Activated CD8-positive, alpha-beta memory T cell treated with anti-CD3 and anti-CD28 coated beads for 4 hours (primary cell): ENCODE results near the gene NR1D2.

Experiments
- DNase-seq, 2 donors: peaks; one replicate each; pipeline ENCODE4 v3.0.0-alpha.2; 2020; ENCODE audit warnings: low read depth in 2 of 2

The NR1D2 gene

DNA sequence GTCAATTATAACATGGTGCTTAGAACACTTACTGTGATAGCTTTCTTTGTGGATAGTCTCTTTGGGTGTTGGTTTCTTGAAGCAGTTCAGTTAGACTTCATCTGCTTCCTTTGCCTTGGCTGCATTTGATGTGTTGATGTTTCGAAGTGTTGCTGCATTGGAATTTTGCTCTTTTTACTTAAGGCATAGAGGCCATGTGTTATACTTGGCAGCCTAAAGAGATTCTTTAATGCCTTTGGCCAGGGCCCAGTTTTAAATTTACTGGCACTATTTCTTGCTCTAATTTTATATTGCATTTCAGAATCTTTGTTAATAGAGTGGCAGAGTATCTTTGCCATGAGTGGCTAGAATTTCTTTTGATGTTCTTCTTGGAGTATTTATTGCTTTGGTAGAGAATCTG, 21.2 kb downstream of the NR1D2 start:
- DNase-seq = no peak

GRCh38 chr3:23968463-23969184, 23.5 kb downstream of the NR1D2 start:
- no peak for DNase-seq

GRCh38 chr3:23969393-23969792, 24.3 kb downstream of the NR1D2 start:
- DNase-seq = no peak

DNA sequence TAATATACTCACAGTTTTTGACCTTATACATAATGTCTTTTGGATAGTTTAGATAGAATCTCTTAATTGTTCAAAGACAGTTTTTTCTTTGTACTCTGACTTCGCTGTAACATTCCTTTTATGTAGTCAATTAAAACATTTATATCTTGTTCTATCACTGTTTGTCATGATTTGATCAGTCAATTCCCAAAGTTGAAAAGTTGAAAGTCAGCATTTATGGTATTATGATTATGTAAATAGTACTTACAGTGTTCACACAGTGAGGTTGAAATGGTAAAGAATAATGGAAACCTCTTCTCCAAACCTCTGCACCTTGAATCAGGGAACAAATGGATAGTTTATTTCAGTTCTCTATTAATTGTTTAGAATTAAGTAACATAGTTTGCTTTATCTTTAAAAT, 26.6 kb downstream of the NR1D2 start:
- DNase-seq = no peak

- no peak for DNase-seq
Observed at GRCh38 chr3:23976555-23976954, 31.5 kb downstream of the NR1D2 start.

- no peak for DNase-seq
Observed at GRCh38 chr3:23979569-23979968, 34.5 kb downstream of the NR1D2 start.

DNA sequence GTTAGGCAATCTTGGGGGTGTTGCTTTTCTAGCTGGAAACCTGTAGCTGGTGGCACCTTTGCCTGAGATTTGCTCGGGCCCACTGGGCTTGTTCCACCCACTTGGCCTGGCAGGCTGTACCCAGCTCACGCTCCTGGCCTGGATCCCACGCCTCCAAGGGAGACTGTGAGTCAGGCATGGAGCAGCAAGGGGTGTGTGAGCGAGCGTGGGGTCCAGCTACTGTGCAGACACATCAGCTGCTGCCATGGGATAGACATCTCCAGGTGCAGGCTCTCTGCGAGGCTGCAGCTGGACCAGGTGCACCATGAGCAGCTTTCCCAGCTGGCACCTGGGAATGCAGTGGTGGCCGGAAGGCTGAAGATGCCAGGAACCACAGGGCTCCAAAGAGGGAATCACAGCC, 36.0 kb downstream of the NR1D2 start:
- no peak for DNase-seq

- no peak for DNase-seq
Observed at GRCh38 chr3:23981955-23982354, 36.9 kb downstream of the NR1D2 start.

DNA sequence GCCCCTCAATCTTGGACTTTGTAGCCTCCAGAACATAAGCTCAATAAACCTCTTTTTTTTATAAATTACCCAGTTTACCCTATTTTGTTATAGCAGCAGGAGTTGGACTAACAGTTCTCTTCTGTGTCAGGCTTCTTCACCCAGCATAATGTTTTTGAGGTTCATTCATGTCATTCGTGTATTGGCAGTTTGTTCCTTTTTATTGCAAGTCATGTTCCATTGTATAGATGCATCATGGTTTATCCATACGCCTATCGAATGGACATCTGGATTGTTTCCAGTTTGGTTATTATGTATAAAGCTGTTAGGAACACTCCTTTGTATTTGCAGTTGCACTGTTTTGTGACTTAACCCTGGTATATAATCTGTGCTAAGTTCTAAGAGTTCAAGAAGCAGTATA, 39.8 kb downstream of the NR1D2 start:
- no peak for DNase-seq

DNA sequence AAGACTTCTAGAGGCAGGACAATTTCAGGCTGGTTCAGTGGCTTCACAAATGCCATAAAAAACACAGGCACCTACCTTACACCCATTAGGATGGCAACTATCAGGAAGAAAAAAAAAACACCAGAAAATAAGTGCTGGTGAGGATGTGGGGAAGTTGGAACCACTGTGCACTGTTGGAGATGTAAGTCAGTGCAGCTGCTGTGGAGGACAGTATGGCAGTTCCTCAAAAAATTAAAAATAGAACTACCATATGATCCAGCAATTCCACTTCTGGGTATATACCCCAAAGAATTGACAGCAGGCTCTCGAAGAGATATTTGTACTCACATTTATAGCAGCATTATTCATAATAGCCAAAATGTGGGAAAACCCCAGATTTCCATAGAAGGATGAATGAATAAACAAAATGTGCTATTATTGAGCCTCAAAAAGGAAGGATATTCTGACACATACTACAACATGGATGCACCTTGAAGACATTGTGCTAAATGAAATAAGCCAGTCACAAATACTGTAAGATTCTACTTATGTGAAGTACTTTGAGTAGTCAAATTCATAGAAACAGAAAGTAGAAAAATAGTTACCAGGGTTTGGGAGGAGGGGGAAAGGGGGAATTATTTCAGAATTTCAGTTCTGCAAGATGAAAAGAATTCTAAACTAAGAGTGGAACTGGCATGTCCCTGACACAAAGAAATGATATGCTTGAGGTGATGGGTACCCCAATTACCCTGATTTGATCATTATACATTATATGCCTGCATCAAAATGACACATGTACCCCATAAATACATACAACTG, 40.9 kb downstream of the NR1D2 start:
- no peak for DNase-seq

DNA sequence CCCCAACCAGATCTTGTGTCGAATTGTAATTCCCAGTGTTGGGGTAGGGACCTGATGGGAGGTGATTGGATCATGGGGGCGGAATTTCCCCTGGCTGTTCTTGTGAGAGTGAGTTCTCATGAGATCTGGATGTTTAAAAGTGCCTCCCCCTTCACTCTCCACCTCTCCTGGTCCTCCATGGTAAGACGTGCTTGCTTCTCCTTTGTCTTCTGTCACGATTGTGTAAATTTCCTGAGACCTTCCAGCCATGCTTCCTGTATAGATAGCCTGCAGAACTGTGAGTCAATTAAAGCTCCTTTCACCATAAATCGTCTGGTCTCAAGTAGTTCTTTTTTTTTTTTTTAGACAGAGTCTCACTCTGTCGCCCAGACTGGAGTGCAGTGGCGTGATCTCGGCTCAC, 42.3 kb downstream of the NR1D2 start:
- DNase-seq = no peak

GRCh38 chr3:23991306-23991682, 46.2 kb downstream of the NR1D2 start:
- no peak for DNase-seq

GRCh38 chr3:23991683-23992628, 46.9 kb downstream of the NR1D2 start:
- DNase-seq = no peak

GRCh38 chr3:23993556-23994243, 48.6 kb downstream of the NR1D2 start:
- no peak for DNase-seq

DNA sequence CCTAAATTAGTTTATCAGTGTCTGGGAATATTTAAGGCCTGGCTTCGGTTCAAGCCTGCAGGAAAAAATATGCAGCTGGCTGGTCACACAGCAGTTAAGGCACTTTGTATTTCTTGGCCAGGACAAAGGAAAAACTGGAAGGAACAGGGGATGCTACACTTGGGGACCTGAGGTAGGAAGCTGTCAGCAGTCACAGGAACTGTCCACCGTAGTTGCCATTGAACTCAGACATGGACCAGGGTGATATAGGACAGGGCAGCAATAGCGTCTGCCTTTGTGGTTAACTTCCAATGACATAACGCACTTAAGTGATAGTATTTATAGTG, 49.1 kb downstream of the NR1D2 start:
- no peak for DNase-seq

- no peak for DNase-seq
Observed at GRCh38 chr3:23995219-23995618, 50.1 kb downstream of the NR1D2 start.

GRCh38 chr3:23996095-23996524, 51.0 kb downstream of the NR1D2 start:
- no peak for DNase-seq

GRCh38 chr3:23999012-23999641, 54.0 kb downstream of the NR1D2 start:
- peak in 1 of 2 donors; percentile 12 for DNase-seq

DNA sequence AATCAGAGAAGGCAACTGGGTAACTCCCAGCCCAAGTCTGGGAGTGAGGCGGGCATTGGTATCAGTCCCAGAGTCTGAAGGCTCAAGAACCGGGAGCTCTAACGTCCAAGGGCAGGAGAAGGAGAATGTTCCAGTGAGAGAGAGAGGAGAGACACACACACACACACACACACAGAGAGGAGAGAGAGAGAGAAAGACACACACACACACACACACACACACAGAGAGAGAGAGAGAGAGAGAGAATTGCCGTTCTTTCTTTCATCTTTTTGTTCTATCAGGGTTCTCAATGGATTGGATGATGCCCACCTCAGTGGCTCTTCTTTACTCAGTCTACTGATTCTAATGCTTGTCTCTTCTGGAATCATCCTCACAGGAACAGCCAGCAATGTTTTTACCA, 57.0 kb downstream of the NR1D2 start:
- no peak for DNase-seq

DNA sequence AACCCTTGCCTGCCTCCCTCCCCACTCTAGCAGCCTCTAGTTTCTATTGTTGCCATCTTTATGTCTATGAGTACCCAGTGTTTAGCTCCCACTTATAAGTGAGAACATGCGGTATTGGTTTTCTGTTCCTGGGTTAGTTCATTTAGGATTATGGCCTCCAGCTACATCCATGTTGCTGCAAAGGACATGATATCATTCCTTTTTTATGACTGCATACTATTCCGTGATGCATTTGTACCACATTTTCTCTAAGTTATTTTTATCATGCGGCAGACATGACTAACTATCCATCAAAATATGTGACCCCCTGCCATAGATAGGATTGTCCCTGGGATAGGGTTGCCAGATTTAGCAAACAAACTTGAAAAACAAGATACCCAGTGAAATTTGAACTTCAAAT, 58.4 kb downstream of the NR1D2 start:
- DNase-seq = no peak
